Cardiac septum (tissue), 1 donor: Measurements from ENCODE around the gene TIAM2. TPM values are rescaled to one million over a fixed set of nuclear protein-coding genes. Genes with fewer than 3 reads are reported as not detected.
"Not testable (repeated sequence)": the region's sequence is repeated elsewhere in the genome, so short reads cannot be mapped to it uniquely, and the experiment has no call there.

Experiments
- DNase-seq: peaks from one replicate; pipeline ENCODE4 v3.0.0-alpha.2; 2020; ENCODE audit warnings: low spot score
- intact Hi-C: fragments of 100-400 bp; cut with DNase I; formaldehyde crosslinking; loops from one replicate; pipeline ENCODE4 v1.14.0; 2022
- total RNA-seq: library from RNA; stranded (reverse); fragmentation: NEBNext Ultra II Directional; extraction: Animal tissue kit (Norgen Biotek cat#: 25700); gene quantifications from one replicate; pipeline ENCODE4 v1.2.1, GENCODE V29; 2021
- donor health status: DM: no; HTN: no; CAD: no.

Gene TIAM2
- total RNA-seq, 1 donor from 2014 or later = 20.1 TPM

DNA sequence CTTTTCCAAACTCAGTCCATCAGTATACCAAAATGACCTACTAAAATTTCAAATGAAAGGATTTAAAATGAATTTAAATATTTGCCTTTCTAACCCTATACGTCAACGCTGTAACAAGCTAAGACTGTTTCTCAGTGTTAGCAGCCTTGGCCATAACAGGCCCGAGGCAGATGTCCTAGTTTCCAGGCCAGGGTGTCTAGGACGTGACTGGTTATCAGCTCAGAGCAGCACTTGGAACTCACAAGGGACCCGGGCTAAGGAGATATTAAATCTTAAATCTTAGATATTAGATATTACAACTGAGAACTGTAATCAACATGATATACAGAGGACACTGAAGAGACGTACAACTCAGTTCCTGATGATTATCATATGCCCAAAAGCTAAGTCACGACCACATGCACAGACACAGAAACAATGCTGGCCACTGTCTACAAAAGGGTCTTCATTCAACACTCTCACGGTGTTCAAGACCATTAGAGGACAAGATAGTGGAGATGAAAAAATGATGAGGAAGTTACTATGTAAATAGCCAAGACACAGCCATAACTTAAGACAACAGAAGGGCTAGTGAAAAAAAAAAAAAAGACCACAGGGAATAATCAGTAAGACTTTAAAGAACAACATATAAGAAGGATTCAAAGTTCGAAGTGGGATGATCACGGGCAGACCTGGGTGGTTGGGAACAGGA is 268.4 kb downstream of the TIAM2 start, which contains the start of gene CLDN20:
CLDN20 (plus strand) TSS at position 641 of the 691 bp plus-strand sequence. CDS start 11,707 bp downstream, outside the sequence.
- intact Hi-C loops = no loop called here
- DNase-seq = no peak

DNA sequence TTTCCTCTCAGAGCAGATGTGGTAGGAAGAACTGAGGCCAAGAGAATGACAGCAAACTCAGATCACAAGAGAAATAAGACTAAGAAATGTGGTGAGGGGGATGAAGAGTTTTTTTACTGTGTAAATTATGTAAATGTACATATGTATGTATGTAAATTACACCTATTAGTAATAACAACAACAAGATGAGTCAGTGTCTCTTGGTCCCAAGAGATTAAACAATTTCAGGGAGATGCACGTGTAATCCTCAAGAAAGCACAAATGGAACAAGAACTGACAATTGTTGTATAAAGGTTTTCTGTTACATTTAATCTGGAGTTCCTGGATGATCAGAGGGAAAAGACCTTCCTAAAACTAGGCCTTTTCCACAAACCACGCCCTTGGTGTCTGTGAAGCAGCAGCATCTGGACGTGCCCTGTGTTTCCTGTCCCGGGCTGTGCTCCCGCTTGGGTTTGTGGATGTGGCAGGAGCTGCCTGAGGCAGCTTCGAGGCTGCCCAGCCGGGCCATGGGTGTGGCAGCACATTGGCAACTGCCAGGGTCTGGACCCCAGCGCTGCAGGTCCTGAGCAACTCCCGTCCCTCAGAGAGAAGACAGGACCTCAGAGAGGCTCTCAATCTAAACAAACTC is 269.7 kb downstream of the TIAM2 start:
- DNase-seq = no peak
- intact Hi-C loops = no loop called here

DNA sequence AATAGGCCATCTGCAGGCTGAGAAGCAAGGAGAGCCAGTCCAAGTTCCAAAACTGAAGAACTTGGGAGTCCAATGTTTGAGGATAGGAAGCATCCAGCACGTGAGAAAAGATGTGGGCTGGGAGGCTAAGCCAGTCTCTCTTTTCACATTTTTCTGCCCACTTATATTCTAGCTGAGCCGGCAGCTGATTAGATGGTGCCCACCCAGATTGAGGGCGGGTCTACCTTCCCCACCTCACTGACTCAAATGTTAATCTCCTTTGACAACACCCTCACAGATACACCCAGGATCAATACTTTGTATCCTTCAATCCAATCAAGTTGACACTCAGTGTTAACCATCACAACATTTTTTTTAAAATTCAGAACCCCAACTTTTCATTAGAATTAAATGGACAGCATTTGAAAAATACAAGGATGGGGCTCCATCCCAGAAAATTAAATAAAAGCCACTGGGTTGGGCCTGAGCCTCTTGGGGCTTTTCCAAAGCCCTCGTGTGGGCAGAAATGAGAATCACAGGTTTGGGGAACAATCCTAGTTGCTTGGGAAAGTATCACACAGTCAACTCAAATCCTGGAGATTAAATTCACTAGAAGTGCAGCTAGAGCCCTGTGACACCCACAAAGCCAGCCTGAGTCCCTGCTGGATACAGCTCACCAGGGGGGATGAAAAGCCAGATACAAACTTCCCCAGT is 270.9 kb downstream of the TIAM2 start:
- intact Hi-C loops = no loop called here
- DNase-seq = no peak

DNA sequence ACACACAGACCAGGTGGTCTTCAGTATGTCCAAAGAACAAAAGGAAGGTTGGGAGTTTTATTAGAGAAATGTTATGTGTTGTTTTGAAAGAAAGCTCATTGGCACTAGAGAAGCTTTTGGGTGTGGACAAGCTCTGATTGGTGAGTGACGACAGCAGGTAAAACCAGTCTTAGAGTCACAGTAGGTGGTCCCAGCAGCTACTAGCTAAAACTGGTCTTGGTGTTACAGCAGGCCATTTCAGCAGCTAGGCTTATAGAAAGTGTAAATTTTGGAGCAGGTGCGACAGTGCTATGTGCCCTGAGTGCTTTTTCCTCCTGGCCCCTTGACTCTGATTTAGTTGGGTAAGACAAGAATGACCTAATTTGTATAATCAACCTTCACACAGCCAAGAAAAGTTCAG is 272.3 kb downstream of the TIAM2 start:
- intact Hi-C loops = no loop called here
- DNase-seq = no peak

DNA sequence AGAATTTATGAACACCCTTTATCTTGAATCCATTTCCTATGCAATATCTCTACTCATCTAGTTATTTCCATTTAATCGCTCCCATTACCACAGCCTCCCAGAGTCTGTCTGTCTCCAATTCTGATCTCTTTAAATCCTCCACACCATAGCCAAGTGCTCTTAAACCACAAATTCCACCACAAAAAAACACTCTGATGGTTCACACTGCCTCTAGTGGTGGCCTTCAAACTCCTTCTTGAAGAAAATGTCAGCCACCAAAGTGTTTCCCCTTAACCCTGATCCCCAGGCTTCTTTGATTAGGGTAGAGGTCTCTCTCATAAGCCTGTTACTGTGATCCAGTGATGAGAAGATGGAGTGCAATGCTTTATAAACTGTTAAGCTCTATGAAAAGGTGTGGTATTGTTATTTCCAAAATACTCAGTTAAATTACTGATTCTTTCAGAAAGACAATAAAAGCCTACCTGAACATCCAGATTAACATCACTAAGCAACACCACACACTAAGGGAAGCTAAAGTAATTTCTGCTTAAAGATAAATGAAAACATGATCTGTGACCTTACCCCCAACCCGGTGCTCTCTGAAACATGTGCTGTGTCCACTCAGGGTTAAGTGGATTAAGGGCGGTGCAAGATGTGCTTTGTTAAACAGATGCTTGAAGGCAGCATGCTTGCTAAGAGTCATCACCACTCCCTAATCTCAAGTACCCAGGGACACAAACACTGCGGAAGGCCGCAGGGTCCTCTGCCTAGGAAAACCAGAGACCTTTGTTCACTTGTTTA is 273.2 kb downstream of the TIAM2 start:
- DNase-seq, intact Hi-C loops: not testable (repeated sequence)

DNA sequence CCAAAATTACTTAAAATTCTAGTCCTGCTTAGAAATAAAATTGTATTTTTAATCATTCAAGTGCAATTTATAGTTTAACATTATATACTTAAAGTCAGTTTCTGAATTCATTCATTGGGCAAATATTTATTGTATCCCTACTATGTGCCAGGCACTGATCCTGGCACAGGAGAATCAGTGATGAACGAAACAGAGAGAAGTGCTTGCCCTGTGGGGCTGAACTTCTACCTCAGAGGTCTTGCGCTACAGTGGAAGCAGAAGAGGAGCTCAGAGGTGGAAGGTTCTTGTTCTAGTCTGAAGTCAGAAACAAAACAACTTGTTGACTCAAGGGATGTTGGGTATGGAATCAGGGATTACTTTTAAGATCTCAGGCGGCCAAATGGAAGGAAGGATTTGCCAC is 274.6 kb downstream of the TIAM2 start:
- intact Hi-C loops = no loop called here
- DNase-seq = no peak

DNA sequence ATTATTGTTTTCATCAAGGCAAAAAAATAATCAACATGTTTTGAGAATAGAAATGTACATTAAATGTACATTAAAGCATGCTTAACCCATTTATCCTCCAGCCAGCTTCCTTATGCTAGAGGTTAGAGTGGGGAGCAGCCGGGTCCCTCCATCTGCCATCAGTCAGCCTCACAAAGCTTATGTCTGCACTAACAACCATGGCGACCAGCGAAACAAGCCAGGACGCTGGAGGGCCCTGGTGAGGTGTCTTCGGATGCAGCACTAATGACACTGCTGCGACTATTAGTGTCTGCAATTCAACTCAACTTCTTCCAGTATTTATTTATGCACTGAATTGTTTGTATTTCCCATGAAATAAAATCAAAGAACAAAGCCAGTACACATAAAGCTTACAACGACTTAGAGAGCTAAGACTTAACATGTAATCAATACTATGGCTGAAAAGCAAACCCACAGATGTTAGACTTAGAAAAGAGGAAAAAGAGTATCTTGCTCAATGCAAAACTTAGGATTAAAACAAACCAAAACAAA is 275.5 kb downstream of the TIAM2 start:
- no peak for DNase-seq
- intact Hi-C loops = no loop called here

DNA sequence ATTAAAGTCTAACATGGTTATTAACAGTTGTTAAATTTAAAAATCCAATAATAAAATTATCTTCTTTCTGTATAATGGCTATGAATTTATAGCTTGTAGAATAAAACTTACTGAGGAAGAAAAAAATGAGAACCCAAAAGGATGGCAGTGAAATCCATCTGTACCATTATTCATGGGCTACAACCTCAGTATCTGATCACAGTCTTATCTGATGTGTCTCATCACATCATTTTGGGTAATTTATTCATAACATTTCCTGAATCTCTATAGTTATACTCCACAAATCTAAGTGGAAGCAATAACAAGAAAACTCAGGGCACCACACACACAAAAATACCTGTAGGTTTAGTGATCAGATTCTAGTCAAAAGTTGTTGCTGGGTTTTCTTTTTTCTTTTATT is 276.0 kb downstream of the TIAM2 start:
- DNase-seq = no peak
- intact Hi-C loops = no loop called here

DNA sequence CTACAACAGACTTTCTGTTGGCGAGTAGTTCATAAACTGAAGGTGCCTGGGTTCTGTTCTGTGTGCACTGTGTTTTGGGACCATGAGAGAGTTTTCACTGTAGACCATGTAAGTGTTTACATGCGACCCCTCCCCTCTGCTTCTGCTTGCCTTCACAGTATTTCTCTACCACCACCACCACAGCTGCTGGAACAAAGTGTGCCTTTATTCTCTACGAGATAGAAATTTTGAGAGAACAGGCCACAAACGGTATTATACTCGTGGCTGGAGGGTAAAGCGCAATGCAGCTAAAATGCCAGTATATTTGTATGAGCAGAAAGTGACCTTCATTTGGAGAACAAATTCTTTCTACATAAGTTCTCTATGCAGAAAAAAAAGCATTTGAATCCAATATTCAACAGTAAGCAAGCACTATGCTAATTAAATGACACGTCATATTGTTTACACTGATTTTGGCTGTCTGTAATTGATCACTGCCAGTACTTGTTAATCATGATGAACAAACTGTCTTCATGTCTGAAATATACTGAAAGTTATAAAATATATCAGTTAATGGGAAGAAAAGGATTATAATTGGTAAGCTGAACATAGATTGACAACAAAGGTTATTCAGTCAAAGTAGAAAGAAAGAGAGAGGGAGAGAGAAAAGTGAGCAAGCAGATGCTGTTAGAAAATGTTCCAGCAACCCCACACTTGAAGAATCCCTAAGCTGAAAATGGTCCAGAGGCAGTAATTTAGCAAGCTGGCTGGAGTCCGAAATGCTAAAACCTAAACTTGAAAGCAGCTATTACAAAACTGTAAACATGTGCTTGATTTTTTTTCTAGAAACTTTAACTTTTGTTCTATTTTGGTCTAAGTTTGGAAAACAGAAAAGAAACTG is 277.5 kb downstream of the TIAM2 start:
- DNase-seq = no peak
- intact Hi-C loops = no loop called here

DNA sequence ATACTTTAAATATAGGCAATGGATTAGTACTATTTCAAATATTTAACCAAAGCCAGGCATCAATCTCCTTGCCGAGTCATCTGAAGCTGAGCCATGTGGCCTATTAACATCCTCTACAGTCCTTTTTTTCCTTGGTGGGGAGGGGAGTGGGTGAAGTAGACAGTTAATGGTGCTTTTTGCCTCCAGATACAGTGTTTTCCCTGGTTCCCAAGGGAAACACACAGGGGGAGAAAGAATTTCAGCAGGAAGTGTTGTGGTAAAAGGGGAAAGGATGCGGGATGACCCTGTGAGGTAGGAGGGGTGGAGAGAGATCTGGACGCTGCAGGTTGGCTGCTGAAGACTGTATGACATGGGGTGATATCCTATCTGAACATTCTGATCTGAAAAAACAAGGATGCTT is 278.3 kb downstream of the TIAM2 start:
- no peak for DNase-seq
- intact Hi-C loops = no loop called here

DNA sequence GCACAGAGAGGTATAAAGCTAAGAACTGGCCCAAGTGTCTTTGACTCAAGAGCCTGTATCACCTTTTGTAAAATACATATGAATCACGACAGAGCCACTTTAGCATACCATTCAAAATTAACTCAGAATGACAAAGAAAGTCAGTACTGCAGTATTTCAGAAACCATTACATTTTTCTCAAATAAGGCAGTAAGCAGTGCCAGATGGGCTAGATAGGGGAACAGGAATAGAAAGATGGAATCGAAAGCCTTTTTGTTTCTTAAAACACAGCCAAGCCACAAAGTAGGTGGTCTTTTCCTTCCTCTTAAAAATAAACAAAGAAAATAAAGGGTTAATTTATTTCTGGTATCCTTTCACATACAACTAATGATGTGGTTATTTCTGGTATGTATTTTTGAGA is 279.0 kb downstream of the TIAM2 start:
- intact Hi-C loops = no loop called here
- no peak for DNase-seq

DNA sequence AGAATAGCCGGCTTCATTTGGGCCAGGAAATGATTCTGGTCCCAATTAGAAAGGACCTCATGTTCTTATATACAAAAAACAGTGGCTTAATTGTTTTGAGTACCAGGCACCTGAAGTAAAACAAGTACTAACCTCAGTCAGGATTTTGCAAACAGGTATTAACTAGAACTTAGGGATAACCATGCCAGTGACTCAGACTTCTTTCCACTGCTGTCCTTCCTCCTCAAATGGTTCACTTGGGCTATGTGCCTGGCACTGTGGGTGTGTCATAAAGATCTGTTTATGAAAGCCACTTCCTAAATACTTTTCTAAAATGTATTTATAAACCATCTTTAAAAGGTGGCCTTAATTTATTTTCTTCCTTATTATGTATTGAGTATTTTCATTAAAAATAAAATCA is 279.4 kb downstream of the TIAM2 start:
- intact Hi-C loops = no loop called here
- DNase-seq = no peak

DNA sequence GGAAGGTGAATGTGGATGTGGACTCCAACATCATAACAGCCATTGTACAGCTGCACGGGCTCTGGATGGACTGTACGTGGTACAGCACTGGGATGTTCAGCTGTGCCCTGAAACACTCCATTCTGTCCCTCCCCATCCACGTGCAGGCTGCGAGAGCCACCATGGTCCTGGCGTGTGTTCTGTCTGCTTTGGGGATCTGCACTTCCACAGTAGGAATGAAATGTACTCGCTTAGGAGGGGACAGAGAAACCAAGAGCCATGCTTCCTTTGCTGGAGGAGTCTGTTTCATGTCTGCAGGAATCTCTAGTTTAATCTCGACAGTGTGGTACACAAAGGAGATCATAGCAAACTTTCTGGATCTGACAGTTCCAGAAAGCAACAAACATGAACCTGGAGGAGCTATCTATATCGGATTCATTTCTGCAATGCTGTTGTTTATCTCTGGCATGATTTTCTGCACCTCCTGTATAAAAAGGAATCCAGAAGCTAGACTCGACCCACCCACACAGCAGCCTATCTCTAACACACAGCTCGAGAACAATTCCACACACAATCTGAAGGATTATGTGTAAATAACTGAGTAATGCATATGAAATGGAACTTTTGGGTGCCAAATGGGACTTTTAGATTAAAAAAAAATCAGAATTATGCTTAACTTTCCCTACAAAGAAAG is 280.8 kb downstream of the TIAM2 start:
- DNase-seq = no peak
- intact Hi-C loops = no loop called here

DNA sequence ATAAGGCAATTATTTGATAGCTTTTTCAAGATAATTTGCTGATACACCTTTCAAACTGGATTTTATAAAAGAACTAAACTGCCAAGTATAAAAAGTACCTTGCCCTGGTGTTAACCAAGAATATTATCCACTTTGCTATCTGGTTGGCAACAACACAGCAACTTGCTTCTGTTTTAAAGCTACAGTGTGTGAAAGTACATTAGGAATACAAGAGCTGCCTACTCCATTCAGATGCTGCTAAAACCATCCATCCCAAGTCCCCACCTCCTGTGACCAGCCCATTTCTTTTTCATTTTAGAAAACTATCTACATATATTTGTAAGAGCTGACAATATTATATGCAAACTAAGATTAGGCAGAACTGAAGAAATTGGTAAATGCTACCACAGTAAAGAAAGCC is 281.5 kb downstream of the TIAM2 start:
- no peak for DNase-seq
- intact Hi-C loops = no loop called here

DNA sequence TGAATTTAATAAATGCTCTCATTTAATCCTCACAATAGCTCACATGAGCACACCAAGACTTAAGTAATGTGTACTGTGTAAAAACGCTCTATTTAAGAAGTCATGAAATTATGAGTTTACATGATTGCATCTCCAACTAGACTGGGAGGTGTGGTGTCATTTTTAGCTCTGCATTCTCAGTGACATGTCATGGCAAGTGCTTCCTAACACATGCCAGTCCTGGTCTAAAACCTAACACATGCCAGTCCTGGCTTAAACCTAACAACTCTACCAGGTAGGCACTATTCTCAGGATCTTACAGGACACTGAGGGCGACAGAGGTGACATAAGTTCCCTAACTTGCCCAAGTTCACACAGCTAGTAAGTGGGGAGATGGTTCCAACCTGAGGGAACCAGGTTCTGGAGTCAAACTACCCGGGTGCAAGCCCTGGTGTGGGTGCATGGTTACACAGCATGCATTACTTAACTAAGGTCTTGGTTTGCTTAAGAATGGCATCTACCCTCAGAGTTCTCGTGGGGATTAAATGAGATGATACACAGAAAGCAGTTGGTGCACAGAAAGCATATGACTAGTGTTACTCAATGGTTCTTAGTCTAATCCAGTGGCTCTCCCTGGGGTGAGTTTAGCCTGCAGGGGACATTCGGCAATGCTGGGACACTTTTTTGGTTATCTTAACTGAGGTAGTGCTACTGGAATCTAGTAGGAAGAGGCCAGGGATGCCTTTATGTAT is 283.4 kb downstream of the TIAM2 start:
- no peak for DNase-seq
- intact Hi-C loops = no loop called here

DNA sequence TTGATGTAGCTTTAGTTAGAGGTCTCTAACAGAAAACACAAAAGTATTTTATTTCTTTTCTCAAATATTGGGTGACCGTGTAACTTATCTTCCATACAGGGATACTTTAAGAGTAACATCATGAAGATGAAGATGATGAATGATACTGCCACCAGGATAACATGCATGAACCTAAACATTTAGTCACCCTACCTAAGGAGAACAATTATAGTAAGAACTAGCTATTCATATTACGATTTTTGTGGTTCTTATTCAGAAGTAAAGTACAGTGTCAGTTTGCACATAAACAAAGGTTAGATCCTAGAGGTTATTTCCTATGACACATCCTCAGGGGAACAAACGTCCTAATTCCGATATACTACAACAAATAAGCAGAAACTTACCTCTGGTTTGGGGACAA is 289.7 kb downstream of the TIAM2 start:
- intact Hi-C loops = no loop called here

DNA sequence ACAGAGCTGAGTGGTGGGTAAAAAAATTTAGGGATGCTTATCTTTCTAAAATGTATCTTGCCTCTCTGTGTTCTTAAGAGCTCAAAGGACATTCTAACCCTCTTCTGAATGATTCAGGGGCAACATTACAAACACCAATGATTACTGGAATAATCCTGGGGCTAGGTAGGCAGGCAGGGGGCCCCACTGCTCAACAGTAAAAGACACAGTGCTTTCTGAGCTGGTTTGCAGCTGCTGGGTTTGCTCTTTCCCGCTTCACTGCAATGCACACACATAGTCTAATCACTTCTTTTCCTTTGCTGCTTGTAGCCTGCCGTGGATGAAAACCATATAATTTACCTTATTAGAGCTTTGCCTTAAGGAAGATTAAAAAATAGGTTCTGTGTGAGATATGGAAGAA is 292.6 kb downstream of the TIAM2 start:
- no peak for DNase-seq
- intact Hi-C loops = no loop called here

More for the DNA sequence above, 289.7 kb downstream of the TIAM2 start:
- DNase-seq = no peak

DNA sequence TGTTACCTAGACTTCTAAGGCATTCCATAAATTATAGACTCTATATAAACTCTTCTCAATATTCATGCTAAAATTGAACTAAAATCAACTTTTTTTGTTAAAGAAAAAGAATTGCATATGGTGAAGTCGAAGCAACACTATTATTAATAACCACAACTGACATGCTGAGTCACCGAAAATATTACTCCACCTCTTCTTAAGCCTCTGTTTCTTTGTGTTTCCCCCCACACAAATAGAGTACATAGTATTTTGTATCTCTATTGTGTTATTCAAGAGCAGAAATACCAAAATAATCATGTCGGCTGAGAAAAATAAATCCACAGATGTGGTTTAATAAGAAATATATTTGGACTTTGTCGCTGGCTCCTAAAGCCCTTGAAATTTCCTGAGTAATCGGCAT is 295.4 kb downstream of the TIAM2 start:
- intact Hi-C loops = no loop called here
- DNase-seq = no peak
